MCF 10A (cell line): Measurements from ENCODE around the gene TMEM200A. TPM values are rescaled to one million over a fixed set of nuclear protein-coding genes. Genes with fewer than 3 reads are reported as not detected.

ENCODE experiments used
- BruUV-seq: library from RNA; stranded (reverse); fragments of 400-500 nt; replicated peaks from 2 replicates; lab custom pipeline; 2021; lab: Mats Ljungman, UMichigan
- CTCF ChIA-PET: fragments of 300-600 bp; sonication (Branson Sonifier 250); formaldehyde crosslinking; extraction: SDS; loops from one replicate; lab custom pipeline; 2021; ENCODE audit warnings: antibody characterized with exemption, inconsistent platforms; lab: Yijun Ruan, JAX
- POLR2A ChIA-PET: fragments of 300-600, 350-650 bp; sonication (Branson Sonifier 250); formaldehyde crosslinking; extraction: SDS; loops from one replicate; lab custom pipeline; 2020; ENCODE audit warnings: antibody characterized with exemption, inconsistent platforms; lab: Yijun Ruan, JAX
- DNase-seq: peaks from one replicate; pipeline ENCODE4 v3.0.0-alpha.2; 2018; ENCODE audit not compliant: unreplicated experiment
- H3K27ac Mint-ChIP-seq: one replicate; pipeline ENCODE4 v1.8.0; 2022; ENCODE audit warnings: mild to moderate bottlenecking, low read depth, mixed read lengths; ENCODE audit not compliant: unreplicated experiment
- H3K27me3 Mint-ChIP-seq: one replicate; pipeline ENCODE4 v1.8.0; 2022; ENCODE audit warnings: mixed read lengths; ENCODE audit not compliant: insufficient read depth, unreplicated experiment
- H3K36me3 Mint-ChIP-seq: one replicate; pipeline ENCODE4 v1.8.0; 2022; ENCODE audit warnings: mild to moderate bottlenecking, moderate library complexity, mixed read lengths; ENCODE audit not compliant: insufficient read depth, unreplicated experiment
- H3K4me1 Mint-ChIP-seq: one replicate; pipeline ENCODE4 v1.8.0; 2022; ENCODE audit warnings: mixed read lengths; ENCODE audit not compliant: insufficient read depth, unreplicated experiment
- H3K4me3 Mint-ChIP-seq: one replicate; pipeline ENCODE4 v1.8.0; 2022; ENCODE audit warnings: mild to moderate bottlenecking, moderate library complexity, mixed read lengths; ENCODE audit not compliant: unreplicated experiment
- H3K9me3 Mint-ChIP-seq: one replicate; pipeline ENCODE4 v1.8.0; 2022; ENCODE audit warnings: mixed read lengths; ENCODE audit not compliant: unreplicated experiment
- CTCF ChIP-seq: fragments of 200-600 bp; IDR thresholded peaks from one replicate; pipeline ENCODE4 v1.8.0; 2022; ENCODE audit warnings: antibody characterized with exemption, mild to moderate bottlenecking; ENCODE audit not compliant: unreplicated experiment
- intact Hi-C: fragments of 100-400 bp; cut with micrococcal nuclease; formaldehyde crosslinking; loops from 2 replicates; pipeline ENCODE4 v1.14.1; 2022
- total RNA-seq: library from RNA; stranded (reverse); gene quantifications from 2 replicates; pipeline ENCODE4 v1.2.3, GENCODE V29; 2022

Gene TMEM200A
- total RNA-seq, 1 experiment from 2014 or later: not detected

- Mint-ChIP-seq H3K4me1 (peaks cover 7% of the 10 kb centered on the region), H3K9me3 (no peaks in the 10 kb centered on the region), H3K4me3 (no peak overlapping the region), H3K27me3 (no peaks in the 10 kb centered on the region), H3K36me3 (no peaks in the 10 kb centered on the region), H3K27ac (no peak overlapping the region)
- intact Hi-C loops: no loop called here
- DNase-seq: no peak
- CTCF ChIA-PET: no interaction called here
- TF ChIP-seq CTCF: no peak
- POLR2A ChIA-PET: no interaction called here
- no TSS peak for BruUV-seq
Measured at GRCh38 chr6:130381012-130381411, 15.2 kb downstream of the TMEM200A start.

DNA sequence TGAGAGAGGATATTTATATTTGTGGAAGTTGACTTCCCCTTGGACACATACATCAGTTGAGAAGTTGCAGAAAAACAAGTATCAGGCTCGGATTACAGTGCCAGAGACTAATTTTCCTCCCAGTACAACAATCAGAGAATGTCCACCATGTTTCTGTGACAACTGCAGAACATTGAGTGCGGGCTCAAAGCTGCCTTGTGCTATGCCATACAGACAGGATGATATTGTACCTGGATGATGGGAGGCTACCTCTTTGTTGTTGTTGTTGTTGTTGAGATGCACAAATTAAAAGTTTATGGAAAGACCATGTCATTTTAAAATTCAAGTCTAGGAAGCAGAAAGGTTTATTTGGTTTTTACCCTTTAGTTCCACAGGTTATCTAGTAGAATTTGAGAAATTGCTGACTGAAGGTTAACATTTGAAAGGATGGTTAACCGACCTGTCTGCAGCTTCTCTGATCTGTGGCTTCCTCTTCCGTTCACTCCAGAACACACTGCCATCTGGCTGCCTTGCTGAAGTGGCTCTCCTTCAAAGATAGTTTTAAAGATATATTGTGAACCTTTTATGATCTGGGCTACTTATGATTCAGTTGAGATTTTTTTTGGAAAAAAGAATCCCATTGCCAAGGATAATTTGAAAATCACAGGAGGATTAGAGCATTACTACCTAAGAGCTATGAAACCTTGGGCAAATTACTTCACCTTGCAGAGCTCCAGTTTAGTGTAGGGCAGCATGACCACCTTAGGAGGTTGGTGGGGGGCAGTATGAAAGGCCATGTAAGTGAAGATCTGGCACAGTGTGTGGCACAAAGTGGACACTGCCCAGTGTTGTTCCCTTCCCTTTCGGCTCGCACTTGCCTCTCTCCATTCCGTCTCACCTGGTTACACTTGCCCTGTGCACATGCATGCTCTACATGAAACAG, 15.9 kb downstream of the TMEM200A start:
- Mint-ChIP-seq H3K4me3 (no peak overlapping the region), H3K36me3 (no peaks in the 10 kb centered on the region), H3K9me3 (no peaks in the 10 kb centered on the region), H3K4me1 (peaks cover 7% of the 10 kb centered on the region), H3K27me3 (no peaks in the 10 kb centered on the region), H3K27ac (no peak overlapping the region)
- intact Hi-C loops: no loop called here
- CTCF ChIA-PET: interaction anchor here (0.6 to 0.8 kb wide), 3 partner anchors 11 to 54 kb away, joined by 3 to 4 read pairs (median 3); no protein-coding TSS in a partner anchor
- DNase-seq: no peak
- POLR2A ChIA-PET: interaction anchor here (1.4 kb wide), 1 partner anchor 10 kb away, joined by 4 read pairs; no protein-coding TSS in a partner anchor
- no TSS peak for BruUV-seq
- no peak for TF ChIP-seq CTCF

- DNase-seq: peak; percentile 63
- intact Hi-C loops: no loop called here
- no peaks in the 10 kb centered on the region for H3K9me3 Mint-ChIP-seq
- no peak overlapping the region for H3K4me3 Mint-ChIP-seq
- H3K27ac Mint-ChIP-seq: peak overlapping the region; percentile 18
- ChIA-PET POLR2A (interaction anchor here (0.6 to 1.4 kb wide), 5 partner anchors 11 to 523 kb away, joined by 3 to 4 read pairs (median 3); no protein-coding TSS in a partner anchor), CTCF (interaction anchor here (0.8 kb wide), 1 partner anchor 55 kb away, joined by 3 read pairs; no protein-coding TSS in a partner anchor)
- peaks cover 7% of the 10 kb centered on the region for H3K4me1 Mint-ChIP-seq
- H3K27me3 Mint-ChIP-seq: no peaks in the 10 kb centered on the region
- TF ChIP-seq CTCF: no peak
- no TSS peak for BruUV-seq
- H3K36me3 Mint-ChIP-seq: no peaks in the 10 kb centered on the region
Measured at GRCh38 chr6:130382872-130383490, 17.2 kb downstream of the TMEM200A start.
